ENCODE results near the gene DCUN1D3.
"Not testable (repeated sequence)": the region's sequence is repeated elsewhere in the genome, so short reads cannot be mapped to it uniquely, and the experiment has no call there.

DCUN1D3 gene

DNA sequence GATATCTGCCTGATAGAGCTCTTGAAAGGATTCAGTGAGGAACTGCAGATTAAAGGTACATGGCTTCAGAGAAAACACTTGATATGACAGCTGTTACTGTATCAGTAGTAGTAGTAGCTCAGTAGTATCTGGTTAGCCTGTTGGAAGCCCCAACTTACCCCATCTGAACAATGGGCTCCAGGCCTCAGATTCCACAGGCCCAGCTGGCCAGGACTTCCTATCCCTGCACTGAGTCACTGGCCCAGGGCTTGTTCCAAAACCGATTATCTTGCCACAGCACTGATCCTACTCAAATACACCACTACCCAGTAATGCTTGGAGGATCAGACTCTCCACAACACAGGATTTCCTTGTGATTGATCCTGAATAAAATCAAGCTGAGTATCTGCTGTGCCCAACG lies 32.6 kb downstream of the DCUN1D3 start:
- Mint-ChIP-seq H3K27me3 (no peaks in the 10 kb centered on the region), H3K4me1 (ENCODE audit: low read depth) (peaks cover 38% of the 10 kb centered on the region), H3K9me3 (no peaks in the 10 kb centered on the region), H3K4me3 (no peak overlapping the region), H3K27ac (no peak overlapping the region), H3K36me3 (ENCODE audit: low read depth) (peaks cover 16% of the 10 kb centered on the region)
- no peak for DNase-seq

- peaks cover 32% of the 10 kb centered on the region for H3K4me1 Mint-ChIP-seq (ENCODE audit: low read depth)
- DNase-seq = no peak
- H3K4me3 Mint-ChIP-seq = no peak overlapping the region
- H3K27ac Mint-ChIP-seq = peak overlapping the region; percentile 72
- H3K9me3 Mint-ChIP-seq = no peaks in the 10 kb centered on the region
- H3K27me3 Mint-ChIP-seq = no peaks in the 10 kb centered on the region
- H3K36me3 Mint-ChIP-seq (ENCODE audit: low read depth) = peaks cover 20% of the 10 kb centered on the region
Measured at GRCh38 chr16:20866801-20867200, 33.4 kb downstream of the DCUN1D3 start.

- H3K36me3 Mint-ChIP-seq (ENCODE audit: low read depth) = peaks cover 23% of the 10 kb centered on the region
- H3K4me1 Mint-ChIP-seq (ENCODE audit: low read depth) = peaks cover 29% of the 10 kb centered on the region
- no peak for DNase-seq
- no peak overlapping the region for H3K4me3 Mint-ChIP-seq
- no peaks in the 10 kb centered on the region for H3K27me3 Mint-ChIP-seq
- H3K27ac Mint-ChIP-seq = peak overlapping the region; percentile 72
- no peaks in the 10 kb centered on the region for H3K9me3 Mint-ChIP-seq
Measured at GRCh38 chr16:20866145-20866772, 33.9 kb downstream of the DCUN1D3 start.

- no peak overlapping the region for H3K4me3 Mint-ChIP-seq
- peak overlapping the region; percentile 72 for H3K27ac Mint-ChIP-seq
- peaks cover 29% of the 10 kb centered on the region for H3K4me1 Mint-ChIP-seq (ENCODE audit: low read depth)
- H3K27me3 Mint-ChIP-seq = no peaks in the 10 kb centered on the region
- DNase-seq = no peak
- no peaks in the 10 kb centered on the region for H3K9me3 Mint-ChIP-seq
- H3K36me3 Mint-ChIP-seq (ENCODE audit: low read depth) = peaks cover 27% of the 10 kb centered on the region
Measured at GRCh38 chr16:20865420-20866131, 34.6 kb downstream of the DCUN1D3 start.

DNA sequence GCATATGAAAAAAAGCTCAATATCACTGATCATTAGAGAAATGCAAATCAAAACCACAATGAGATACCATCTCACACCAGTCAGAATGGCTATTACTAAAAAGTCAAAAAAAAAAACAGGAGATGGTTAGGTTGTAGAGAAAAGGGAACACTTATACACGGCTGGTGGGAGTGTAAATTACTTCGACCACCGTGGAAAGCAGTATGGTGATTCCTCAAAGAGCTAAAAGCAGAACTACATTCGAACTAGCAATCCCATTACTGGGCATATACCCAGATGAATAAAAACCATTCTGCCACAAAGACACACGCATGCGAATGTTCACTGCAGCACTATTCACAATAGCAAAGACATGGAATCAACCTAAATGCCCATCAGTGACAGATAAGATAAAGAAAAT lies 35.8 kb downstream of the DCUN1D3 start:
- not testable (repeated sequence) for H3K27ac Mint-ChIP-seq, H3K9me3 Mint-ChIP-seq, H3K4me3 Mint-ChIP-seq, DNase-seq, H3K27me3 Mint-ChIP-seq
- H3K4me1 Mint-ChIP-seq (ENCODE audit: low read depth) = peaks cover 29% of the 10 kb centered on the region
- peaks cover 37% of the 10 kb centered on the region for H3K36me3 Mint-ChIP-seq (ENCODE audit: low read depth)

DNA sequence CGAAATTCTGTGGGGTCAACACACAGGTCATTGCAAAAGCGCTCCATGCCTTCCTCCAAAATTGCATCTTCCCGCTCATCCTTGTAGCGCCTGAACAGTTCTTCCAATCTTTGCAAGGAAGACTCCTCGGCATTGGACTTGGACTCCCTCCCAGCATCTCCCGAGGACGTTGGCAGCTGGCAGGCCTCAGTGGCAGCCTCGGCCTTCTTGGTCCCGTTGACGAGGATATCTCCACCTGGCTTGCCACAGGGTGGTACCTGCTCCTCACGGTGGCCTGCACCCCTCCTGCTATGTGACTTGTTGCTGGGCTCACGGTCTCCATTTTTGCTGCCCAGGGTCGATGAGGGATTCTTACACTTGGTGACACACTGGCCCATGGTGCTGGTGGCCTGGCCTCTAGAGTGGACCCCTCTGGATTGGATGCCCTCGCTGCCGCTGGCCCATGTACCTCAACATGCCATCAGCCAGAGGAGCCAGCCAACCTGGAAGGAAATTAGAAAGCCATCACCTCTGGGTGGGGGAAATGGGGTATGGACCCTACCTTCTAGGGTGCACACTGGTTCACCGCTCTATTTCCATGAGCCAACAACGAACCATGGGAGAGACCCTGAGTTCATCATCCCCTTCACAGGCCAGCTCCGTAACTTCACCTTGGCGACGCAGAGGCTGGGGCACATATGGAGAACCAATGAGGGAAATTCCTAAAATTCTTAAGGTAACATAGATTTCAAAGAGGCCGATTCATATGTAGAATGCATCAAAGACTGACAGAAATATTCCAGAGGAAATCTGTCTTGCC lies 37.8 kb downstream of the DCUN1D3 start:
- Mint-ChIP-seq H3K4me1 (ENCODE audit: low read depth) (peaks cover 29% of the 10 kb centered on the region), H3K27ac (no peak overlapping the region), H3K36me3 (ENCODE audit: low read depth) (peaks cover 47% of the 10 kb centered on the region), H3K4me3 (no peak overlapping the region), H3K27me3 (no peaks in the 10 kb centered on the region), H3K9me3 (no peaks in the 10 kb centered on the region)
- no peak for DNase-seq

- not testable (repeated sequence) for H3K27ac Mint-ChIP-seq, H3K27me3 Mint-ChIP-seq, DNase-seq, H3K9me3 Mint-ChIP-seq, H3K4me3 Mint-ChIP-seq
- Mint-ChIP-seq H3K4me1 (ENCODE audit: low read depth) (peaks cover 16% of the 10 kb centered on the region), H3K36me3 (ENCODE audit: low read depth) (peaks cover 54% of the 10 kb centered on the region)
Measured at GRCh38 chr16:20860995-20861394, 39.2 kb downstream of the DCUN1D3 start.

DNA sequence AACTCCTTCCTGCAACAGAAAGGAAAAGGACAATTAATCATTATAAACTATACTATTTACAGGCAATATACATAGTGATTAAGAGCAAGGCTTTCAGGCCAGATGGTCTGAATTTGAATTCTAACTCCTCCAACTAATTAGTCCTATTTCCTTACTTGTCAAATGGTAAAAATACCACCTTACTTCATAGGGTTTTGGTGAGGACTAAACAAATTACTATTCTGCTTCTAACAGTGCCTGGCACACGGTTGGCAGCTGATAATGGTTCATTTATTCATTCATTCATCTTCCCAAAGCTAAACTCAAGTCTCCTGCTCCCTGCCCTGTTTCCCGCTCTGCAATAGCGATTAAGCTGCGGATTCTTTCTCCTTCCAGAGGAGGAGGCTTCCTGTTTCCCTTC lies 39.8 kb downstream of the DCUN1D3 start:
- H3K9me3 Mint-ChIP-seq = no peaks in the 10 kb centered on the region
- no peak overlapping the region for H3K27ac Mint-ChIP-seq
- H3K4me1 Mint-ChIP-seq (ENCODE audit: low read depth) = peaks cover 10% of the 10 kb centered on the region
- DNase-seq = no peak
- H3K4me3 Mint-ChIP-seq = no peak overlapping the region
- peaks cover 58% of the 10 kb centered on the region for H3K36me3 Mint-ChIP-seq (ENCODE audit: low read depth)
- H3K27me3 Mint-ChIP-seq = no peaks in the 10 kb centered on the region

- H3K36me3 Mint-ChIP-seq (ENCODE audit: low read depth) = peaks cover 65% of the 10 kb centered on the region
- H3K4me1 Mint-ChIP-seq (ENCODE audit: low read depth) = peaks cover 8% of the 10 kb centered on the region
- no peaks in the 10 kb centered on the region for H3K27me3 Mint-ChIP-seq
- H3K4me3 Mint-ChIP-seq = no peak overlapping the region
- H3K27ac Mint-ChIP-seq = no peak overlapping the region
- no peaks in the 10 kb centered on the region for H3K9me3 Mint-ChIP-seq
- DNase-seq = no peak
Measured at GRCh38 chr16:20859699-20860098, 40.5 kb downstream of the DCUN1D3 start.

- Mint-ChIP-seq H3K27ac (no peak overlapping the region), H3K36me3 (ENCODE audit: low read depth) (peaks cover 69% of the 10 kb centered on the region), H3K4me3 (no peak overlapping the region), H3K4me1 (ENCODE audit: low read depth) (peaks cover 5% of the 10 kb centered on the region), H3K27me3 (no peaks in the 10 kb centered on the region), H3K9me3 (no peaks in the 10 kb centered on the region)
- DNase-seq = no peak
Measured at GRCh38 chr16:20859229-20859628, 40.9 kb downstream of the DCUN1D3 start.

GRCh38 chr16:20857281-20857680 lies 42.9 kb downstream of the DCUN1D3 start:
- no peak overlapping the region for H3K27ac Mint-ChIP-seq
- no peaks in the 10 kb centered on the region for H3K9me3 Mint-ChIP-seq
- no peaks in the 10 kb centered on the region for H3K4me1 Mint-ChIP-seq (ENCODE audit: low read depth)
- H3K27me3 Mint-ChIP-seq = no peaks in the 10 kb centered on the region
- no peak overlapping the region for H3K4me3 Mint-ChIP-seq
- no peak for DNase-seq
- peaks cover 61% of the 10 kb centered on the region for H3K36me3 Mint-ChIP-seq (ENCODE audit: low read depth)

DNA sequence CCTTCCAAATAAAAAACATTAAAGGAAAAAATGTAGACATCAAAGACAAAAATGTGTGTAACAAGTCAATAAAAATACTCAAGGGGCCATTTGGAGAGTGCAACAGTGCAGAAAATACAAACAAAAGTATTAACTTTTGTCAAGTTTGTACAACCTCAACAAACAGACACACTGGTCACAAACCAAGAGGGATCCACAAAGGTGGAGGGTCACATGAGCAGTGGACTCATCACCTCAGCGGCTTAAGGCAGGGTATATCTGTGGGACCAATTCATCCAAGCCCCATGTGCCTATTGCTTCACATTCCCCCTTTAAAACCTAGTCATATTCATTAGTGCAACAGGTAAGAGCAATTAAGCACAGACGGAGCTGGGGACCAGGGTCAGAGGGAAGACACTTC lies 45.2 kb downstream of the DCUN1D3 start:
- H3K27ac Mint-ChIP-seq = no peak overlapping the region
- H3K36me3 Mint-ChIP-seq (ENCODE audit: low read depth) = peaks cover 42% of the 10 kb centered on the region

GRCh38 chr16:20853981-20854620 lies 46.1 kb downstream of the DCUN1D3 start:
- H3K4me3 Mint-ChIP-seq = no peak overlapping the region
- DNase-seq = no peak
- peaks cover 7% of the 10 kb centered on the region for H3K4me1 Mint-ChIP-seq (ENCODE audit: low read depth)
- no peaks in the 10 kb centered on the region for H3K9me3 Mint-ChIP-seq
- H3K27me3 Mint-ChIP-seq = no peaks in the 10 kb centered on the region
- H3K36me3 Mint-ChIP-seq (ENCODE audit: low read depth) = peaks cover 33% of the 10 kb centered on the region
- peak overlapping the region; percentile 38 for H3K27ac Mint-ChIP-seq

More for the DNA sequence above, 45.2 kb downstream of the DCUN1D3 start:
- DNase-seq = no peak
- peaks cover 4% of the 10 kb centered on the region for H3K4me1 Mint-ChIP-seq (ENCODE audit: low read depth)
- no peaks in the 10 kb centered on the region for H3K9me3 Mint-ChIP-seq
- no peaks in the 10 kb centered on the region for H3K27me3 Mint-ChIP-seq
- H3K4me3 Mint-ChIP-seq = no peak overlapping the region

DNA sequence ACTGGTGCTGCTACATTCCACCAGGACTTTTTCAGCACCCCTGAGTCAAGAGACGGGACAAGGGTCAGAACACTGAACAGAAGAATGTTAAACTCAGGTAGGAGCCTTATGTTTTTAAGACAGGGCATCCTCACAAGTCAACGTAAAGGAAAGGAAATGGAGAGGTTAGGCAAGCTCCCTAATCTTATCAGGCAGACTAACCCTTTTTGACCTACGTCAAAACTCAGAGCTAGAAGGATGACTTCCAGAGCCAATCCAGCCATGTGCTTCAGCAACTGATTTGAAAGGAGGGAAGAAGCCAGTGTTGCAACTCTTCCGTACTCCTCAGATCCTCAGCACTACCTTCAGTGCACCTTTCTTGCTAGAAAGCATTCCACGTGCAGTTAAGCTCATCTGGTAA lies 47.0 kb downstream of the DCUN1D3 start:
- no peak overlapping the region for H3K27ac Mint-ChIP-seq
- H3K4me1 Mint-ChIP-seq (ENCODE audit: low read depth) = peaks cover 7% of the 10 kb centered on the region
- no peaks in the 10 kb centered on the region for H3K9me3 Mint-ChIP-seq
- peaks cover 31% of the 10 kb centered on the region for H3K36me3 Mint-ChIP-seq (ENCODE audit: low read depth)
- no peak overlapping the region for H3K4me3 Mint-ChIP-seq
- no peaks in the 10 kb centered on the region for H3K27me3 Mint-ChIP-seq
- DNase-seq = no peak
